HG03196 (cell line): Measurements from ENCODE around the gene NINL.
"Not testable (repeated sequence)": the region's sequence is repeated elsewhere in the genome, so short reads cannot be mapped to it uniquely, and the experiment has no call there.

ENCODE experiments used
- ATAC-seq: cut with Tn5 transposase; IDR thresholded peaks from one replicate; pipeline ENCODE4 v1.9.1; 2021; ENCODE audit not compliant: unreplicated experiment

Gene NINL

DNA sequence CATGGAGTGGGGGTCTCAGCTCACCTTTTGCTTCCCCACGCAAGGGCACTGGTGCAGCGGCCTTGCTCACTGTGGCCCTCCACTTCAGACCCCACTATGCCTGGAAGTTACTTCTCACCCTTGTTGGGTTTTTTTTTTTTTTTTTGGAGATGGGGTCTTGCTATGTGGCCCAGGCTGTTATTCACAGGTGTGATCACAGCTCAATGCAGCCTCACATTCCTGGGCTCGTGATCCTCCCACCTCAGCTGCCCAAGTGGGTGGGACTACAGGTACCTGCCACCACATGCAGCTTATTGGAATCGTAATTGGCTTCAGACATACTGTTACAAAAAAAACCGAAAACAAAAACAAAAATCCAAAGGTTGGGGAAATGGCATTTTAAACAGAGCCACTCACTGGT lies 32.4 kb downstream of the NINL start:
- no peak for ATAC-seq

DNA sequence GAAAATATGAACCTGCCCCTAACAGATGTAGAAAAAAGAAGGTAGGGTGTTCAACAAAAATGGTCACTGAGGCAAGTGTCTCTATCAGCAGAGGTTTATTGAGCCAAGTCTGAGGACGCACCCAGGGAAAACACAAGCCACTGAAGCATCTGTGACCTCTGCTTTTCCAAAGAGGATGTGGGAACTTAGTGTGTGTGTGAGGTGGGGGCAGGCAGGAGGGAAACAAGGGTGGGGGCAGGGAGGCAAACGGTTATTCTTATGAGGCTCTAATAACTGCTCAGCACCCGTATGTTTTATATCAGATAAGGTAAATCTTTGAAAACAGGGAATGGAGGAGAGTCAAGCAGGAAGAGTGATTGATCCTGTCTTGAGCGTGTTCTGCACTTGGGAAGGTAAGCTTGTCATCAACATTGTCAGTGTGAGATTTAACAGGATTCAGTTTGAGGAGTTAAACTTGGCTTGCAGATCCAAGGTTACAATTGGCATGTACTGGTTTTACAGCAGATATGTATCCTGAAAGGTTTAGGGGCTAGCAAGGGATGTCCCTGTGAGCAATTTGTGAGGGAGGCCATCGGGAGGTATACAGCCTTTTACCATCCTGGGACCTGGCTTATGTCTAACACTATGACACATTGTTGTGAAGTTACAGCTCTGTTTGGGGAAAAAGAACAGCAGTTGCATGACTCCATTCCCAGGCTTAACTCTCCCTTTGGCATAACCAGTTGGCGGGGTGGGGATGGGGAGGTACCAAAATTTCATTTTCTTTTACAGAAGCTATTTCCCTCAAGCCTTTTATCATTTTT lies 33.7 kb downstream of the NINL start:
- no peak for ATAC-seq

DNA sequence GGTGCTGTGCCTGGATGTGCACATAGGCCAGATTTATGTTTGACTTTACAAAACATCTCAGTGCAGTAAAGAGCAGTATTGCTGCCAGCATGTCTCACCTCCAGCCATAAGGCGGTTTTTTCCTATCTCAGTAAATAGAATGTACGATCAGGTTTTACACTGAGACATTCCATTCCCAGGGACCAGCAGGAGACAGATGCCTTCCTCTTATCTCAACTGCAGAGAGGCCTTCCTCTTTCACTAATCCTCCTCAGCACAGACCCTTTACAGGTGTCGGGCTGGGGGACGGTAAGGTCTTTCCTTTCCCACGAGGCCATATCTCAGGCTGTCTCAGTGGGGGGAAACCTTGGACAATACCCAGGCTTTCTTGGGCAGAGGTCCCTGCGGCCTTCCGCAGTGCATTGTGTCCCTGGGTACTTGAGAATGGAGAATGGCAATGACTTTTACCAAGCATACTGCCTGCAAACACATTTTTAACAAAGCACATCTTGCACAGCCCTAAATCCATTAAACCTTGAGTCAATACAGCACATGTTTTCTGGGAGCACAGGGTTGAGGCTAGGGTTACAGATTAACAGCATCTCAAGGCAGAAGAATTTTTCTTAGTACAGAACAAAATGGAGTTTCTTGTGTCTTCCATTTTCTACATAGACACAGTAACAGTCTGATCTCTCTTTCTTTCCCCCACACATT lies 34.5 kb downstream of the NINL start:
- not testable (repeated sequence) for ATAC-seq

GRCh38 chr20:25549843-25550477 lies 35.4 kb downstream of the NINL start:
- no peak for ATAC-seq

- no peak for ATAC-seq
Measured at GRCh38 chr20:25549172-25549773, 36.1 kb downstream of the NINL start.

GRCh38 chr20:25548613-25549086 lies 36.7 kb downstream of the NINL start:
- no peak for ATAC-seq

- no peak for ATAC-seq
Measured at GRCh38 chr20:25547999-25548398, 37.3 kb downstream of the NINL start.

DNA sequence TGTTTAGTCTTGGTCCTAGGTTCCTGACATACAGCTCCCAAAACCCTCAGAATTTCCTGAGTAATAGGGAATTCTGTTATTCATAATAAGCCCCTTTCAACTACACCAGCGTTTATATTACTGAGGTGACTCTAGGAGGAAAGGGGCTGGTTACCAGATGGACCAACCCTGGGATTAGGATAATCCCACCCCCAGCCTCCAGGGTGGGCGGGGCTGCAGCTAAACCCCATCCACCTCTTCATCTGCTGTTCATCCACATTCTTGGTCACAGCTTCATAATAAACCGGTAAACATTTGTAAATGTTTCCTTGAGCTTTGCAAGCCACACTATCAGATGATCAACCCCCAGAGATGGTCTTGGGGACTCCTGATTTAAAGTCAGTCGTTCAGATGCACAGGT lies 38.3 kb downstream of the NINL start:
- no peak for ATAC-seq

DNA sequence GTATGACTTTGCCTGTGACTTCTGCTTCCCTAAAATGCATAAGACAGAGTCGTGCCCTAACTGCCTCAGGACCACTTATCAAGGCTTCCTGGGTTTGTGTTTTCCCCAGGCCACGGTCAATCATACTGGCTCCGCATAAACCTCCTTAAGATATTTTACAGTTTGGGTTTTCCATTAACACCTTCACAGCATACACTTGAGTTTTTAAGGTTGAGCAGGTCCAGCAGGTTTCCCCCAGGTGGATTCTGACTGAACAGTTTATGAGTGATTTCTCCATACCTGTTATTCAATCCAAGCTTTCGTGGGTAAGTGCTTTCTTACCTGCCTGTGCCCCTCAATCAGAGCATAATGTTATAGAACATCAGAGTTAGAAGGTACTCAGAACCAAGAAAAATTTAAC lies 39.3 kb downstream of the NINL start:
- no peak for ATAC-seq

- no peak for ATAC-seq
Measured at GRCh38 chr20:25545171-25545570, 40.2 kb downstream of the NINL start.

GRCh38 chr20:25544734-25545133 lies 40.6 kb downstream of the NINL start:
- no peak for ATAC-seq

GRCh38 chr20:25544311-25544710 lies 41.0 kb downstream of the NINL start:
- no peak for ATAC-seq

DNA sequence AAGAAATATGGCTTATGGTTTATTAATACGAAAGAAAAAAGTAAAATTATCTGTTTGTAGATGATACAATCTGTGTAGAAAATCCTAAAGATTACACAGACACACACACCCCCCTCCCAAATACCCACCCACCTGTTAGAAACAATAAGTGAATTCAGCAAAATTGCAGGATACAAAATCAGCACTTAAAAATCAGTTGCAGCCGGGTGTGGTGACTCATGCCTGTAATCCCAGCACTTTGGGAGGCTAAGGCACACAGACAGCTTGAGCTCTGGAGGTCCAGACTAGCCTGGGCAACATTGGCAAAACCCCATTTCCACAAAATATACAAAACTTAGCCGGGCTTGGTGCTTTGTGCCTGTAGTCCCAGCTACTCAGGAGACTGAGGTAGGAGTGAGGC lies 42.3 kb downstream of the NINL start:
- ATAC-seq = no peak

DNA sequence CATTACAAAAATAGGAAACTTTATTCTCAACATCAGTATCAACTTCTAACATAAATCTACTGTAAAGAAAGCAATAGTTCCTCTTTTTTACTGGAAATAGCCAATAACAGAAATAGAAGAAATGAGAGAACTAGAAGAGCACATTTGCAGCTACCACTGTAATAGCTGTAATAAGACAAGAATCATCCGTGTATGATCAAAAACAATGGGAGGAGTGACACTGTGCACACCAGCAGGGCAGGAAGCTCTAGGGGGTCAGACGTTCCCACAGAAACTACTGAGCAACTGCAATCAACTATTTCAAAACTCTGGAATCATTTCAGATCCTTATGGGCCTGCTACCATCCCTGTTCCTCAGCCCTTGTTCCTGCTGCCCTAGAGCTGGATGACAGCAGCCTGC lies 43.7 kb downstream of the NINL start:
- ATAC-seq = no peak

DNA sequence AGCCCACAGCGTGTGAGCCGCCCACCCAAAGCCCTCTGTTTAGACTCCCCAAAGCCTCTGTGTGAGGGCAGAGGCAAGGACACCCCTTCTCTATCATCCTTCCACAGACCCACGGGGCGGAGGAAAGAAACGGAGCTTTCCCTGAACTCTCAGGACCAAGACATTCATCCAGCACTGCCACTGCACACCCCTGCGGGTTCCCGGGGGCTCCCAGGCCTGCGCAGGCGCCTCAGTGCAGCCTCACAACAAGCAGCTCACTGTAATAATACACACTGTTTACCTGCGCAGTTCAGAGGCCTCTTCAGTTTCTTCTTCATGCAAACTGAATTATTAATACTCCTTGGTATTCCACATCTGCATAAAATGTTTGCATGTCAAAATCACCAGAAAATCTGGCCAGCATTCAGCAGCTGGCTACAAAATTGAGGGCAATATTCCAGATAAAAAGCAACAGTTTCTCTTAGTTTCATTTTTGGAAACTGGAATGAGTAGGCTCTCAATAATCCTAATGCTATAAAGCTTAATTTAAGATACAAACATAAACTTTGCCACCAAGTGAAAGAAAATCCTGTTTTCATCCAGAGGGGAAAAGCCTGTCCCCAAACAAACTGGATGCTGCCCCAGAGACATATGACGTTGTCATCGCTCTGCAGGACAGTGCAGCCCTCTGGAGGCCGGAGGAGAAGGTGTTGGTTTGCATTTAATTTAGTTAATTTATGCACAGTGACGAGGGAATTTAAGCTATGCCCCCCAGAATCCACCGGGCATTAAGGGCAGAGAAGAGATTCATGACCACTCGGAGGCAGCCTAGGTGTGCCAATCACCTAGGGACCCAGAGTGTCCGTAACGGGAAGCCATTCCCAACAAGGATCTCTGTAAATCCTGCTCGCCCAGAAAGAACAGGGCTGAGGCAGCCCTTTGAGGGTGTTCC lies 45.3 kb downstream of the NINL start:
- no peak for ATAC-seq

GRCh38 chr20:25538838-25539665 lies 46.3 kb downstream of the NINL start:
- no peak for ATAC-seq

DNA sequence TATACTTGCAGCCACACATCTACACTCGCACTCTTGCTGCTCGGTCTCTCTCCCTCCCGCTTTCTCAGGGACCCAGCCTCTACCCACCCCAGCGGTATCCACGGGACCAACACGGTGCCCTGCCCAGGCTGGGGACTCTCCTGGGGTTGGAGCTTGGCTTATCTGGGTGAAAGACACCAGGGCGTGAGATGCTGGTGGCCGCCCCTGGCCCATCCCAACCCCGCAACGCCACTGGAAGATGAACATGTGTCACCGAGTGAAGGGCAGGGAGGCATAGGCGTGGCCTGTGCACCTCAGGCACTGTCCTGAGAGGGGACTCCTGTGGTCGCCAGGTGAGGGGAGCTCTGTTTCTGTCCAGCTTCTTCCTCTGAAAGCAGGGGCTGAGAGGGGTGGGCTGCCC lies 47.4 kb downstream of the NINL start:
- ATAC-seq = no peak

DNA sequence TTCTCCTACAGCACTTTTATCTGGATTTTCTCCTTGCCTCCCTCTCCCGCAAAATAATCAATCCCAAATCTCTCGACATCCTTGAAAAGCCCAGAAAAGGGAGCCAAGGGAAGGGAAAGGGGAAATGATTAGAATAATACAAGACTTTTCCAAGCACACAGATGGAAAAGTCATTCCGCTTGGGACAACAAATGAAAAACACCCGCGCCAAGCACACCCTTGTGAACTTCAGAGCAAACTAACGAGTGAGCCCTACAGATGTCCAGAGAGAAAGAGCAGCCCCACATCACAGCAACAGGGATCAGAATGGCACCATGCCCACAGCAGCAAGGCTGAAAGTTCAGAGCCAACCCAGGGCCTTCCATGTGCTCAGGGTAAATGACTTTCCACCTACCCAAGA lies 49.6 kb downstream of the NINL start:
- ATAC-seq = no peak

GRCh38 chr20:25534845-25535244 lies 50.5 kb downstream of the NINL start:
- ATAC-seq = no peak
